Activated T-cell treated with anti-CD3 and anti-CD28 coated beads for 24 hours (primary cell): Measurements from ENCODE around the gene CDCA7L.
"Not testable (repeated sequence)": the region's sequence is repeated elsewhere in the genome, so short reads cannot be mapped to it uniquely, and the experiment has no call there.

Source experiments
- DNase-seq: peaks from one replicate; pipeline ENCODE4 v3.0.0-alpha.2; 2020; ENCODE audit warnings: low read depth

CDCA7L gene

DNA sequence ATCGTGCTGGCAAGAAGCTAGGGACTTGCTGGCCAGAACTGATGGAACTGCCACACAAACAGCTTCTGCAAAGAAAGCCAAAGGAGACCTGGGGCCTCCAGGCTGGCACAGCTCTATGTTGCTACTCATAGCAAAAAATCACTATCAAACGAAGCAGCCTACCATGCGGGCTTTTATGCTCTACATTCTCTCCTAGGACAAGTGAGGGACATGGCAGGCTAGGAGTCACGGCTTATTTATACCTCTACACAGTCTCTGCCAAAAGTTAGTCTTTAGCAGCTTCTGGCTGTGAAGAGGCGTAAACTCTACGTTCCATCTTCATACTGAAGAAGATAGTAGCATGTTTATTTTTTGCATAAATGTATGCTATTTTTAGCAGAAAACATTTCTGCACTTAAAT, 35.4 kb downstream of the CDCA7L start:
- no peak for DNase-seq

DNA sequence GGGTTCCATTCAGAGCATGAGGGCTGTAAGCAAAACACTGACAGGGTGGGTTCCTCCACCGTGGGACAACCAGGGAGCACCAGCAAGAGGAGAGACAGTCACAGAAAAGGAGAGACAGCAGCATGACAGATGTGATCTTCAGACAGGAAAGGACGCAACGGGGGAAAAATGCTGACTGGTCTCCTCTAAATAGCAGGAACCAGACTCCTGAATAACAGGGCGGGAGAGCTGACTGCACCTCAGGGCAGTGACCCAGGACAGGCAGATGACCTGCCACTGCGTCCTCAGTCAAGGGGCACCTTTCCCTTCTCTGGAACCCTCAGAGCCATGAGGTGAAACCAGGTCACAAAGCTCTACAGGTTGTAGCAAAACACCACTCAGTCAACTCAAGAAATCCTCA, 37.0 kb downstream of the CDCA7L start:
- no peak for DNase-seq

DNA sequence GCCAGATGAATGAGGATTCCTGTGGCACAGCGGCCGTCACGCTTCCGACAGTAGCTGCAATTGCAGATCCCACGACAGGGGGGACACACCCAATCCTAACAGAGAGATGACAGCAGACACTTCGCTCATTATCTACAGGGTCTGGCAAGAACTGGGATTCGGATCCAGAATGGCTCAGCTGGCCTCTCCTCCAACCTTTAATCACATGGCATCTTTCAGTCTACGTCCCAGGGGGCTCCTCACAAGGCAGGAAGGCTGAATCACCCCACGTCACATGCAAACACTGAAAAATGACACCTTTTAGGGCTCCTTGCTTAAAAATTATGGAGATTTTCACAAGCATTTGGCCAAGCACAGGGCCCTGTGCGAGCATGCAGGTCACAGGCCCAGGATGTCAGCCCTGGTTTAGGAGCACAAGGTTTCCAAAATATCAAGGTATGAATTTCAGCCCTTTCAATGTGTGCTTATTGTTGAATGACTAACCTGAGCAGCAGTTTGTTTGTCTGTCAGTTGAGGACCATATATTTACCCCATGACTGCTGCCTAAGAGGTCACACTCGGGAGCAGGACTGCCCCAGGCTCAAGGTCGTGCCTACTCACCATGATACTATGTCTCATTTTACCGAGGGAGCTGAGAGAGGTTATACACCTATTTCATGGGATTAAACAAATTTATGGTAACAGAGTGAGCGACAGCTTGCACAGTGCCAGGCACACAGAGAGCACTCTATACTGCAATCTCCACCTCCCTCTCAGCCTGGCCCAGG, 42.5 kb downstream of the CDCA7L start:
- DNase-seq: no peak

DNA sequence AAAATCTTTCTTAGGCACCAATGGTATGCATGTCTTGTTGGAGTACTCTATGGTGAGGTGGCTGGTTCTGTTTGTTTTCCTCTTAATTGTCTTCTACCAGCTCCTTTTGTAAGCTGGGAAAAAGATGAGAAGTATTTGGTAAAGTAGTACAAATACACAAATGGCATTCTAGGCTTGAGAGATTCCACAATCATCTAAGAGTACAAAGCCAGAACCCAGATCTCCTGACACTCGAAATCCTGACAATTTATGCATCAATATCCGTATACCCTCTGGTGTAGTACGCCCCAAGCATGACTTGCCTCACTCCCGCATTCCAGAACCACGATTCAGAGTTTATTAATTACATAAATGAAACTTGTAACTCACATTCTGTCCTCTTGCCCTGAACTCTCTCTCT, 43.5 kb downstream of the CDCA7L start:
- no peak for DNase-seq

GRCh38 chr7:21898265-21898930, 47.3 kb downstream of the CDCA7L start:
- DNase-seq: no peak

DNA sequence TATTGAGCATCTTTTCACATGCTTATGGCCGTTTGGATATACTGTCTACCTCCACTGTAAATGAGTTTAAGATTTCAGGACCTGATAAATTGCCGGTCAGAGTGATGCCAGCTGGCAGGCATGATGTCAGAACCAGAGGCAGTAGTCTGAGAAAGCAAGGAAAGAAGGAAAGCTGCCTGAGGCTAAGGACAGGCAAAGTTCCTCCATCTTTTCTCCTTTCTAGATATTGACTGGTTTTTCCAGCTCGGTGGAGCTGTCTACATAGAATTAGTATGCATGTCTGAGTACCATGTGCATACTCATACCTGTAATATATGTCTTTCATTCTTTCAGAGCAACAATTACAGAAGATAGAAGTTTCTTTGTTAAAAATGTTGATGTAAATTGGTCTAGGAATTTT, 52.3 kb downstream of the CDCA7L start:
- DNase-seq: no peak

DNA sequence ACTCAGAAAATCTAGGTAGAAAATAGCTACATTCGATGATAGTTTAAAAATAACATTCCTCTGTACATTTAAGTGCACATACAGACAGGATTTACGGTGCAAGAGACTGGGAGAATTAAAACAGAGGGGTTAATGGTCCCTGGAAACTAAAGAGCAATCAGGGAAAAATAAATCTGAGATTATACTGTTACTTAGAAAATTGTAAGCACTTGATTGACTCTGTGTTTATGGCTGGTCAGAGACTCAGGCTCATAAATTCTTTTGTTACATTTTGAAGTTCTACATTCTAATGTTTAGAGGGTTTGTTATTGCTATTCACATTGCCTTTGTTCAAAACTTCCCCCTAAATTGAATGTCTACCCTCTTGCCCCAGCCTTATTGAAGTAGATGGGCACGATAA, 54.4 kb downstream of the CDCA7L start:
- no peak for DNase-seq

DNA sequence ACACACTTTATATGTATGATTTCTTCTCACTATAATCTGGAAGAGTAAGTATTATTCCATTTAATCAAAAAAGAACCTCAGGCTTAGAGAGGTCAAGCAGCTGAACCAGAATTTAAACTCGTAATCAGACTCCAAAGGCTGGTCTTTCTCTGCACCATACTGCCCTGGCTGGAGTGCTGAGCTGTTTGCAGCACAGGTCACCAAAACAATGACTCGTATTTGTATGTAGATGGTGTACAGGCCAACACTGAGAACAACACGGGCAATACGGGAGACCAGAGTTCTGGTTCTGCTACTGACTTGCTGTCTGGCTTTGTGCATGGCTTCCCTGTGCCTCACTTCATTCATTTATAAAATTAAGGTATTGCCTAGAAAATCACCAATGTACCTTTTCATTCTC, 57.9 kb downstream of the CDCA7L start:
- DNase-seq: no peak

- DNase-seq: no peak
Observed at GRCh38 chr7:21887353-21887752, 58.3 kb downstream of the CDCA7L start.

- no peak for DNase-seq
Observed at GRCh38 chr7:21886396-21886795, 59.3 kb downstream of the CDCA7L start.

DNA sequence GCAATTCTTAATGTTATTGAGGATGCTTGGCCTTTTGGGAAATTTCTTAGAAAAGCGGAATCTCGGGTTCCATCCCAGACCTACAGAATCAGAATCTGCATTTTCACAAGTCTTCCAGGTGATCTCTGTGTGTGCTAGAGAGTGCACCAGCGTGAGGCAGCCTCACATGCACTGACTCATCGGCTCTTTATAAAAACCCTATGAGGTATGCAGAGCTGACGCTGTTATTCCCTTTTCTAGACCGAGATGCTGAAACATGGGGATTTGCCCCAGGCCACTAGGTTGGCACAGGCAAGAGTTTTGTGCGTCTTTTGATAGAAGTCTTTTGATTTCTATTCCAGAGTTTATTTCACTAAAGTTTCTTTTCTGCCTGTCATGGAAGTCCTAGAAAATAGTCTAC, 61.2 kb downstream of the CDCA7L start:
- no peak for DNase-seq

GRCh38 chr7:21883501-21883900, 62.2 kb downstream of the CDCA7L start:
- DNase-seq: not testable (repeated sequence)

DNA sequence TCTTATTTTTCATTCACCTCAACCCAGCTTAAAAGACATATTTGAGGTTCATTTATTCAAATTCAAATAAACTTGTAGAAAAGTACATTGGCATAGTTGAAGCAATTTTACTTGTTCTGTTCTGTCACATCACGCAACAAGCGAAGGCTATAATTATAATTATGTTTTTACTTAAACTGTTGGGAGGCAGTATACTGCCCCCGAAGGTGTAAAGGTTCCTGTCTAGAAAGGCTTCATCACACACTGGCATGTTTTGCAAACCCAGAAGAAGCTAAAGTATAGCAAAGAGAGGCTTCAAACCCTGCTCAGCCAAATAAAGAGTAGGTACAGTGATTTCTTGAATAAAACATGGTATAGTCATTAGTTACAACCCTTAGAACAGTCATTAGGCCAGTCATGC, 62.6 kb downstream of the CDCA7L start:
- no peak for DNase-seq

GRCh38 chr7:21869785-21870402, 75.8 kb downstream of the CDCA7L start:
- DNase-seq: no peak

- DNase-seq: no peak
Observed at GRCh38 chr7:21868576-21868850, 77.2 kb downstream of the CDCA7L start.

GRCh38 chr7:21867816-21868575, 77.7 kb downstream of the CDCA7L start:
- no peak for DNase-seq

DNA sequence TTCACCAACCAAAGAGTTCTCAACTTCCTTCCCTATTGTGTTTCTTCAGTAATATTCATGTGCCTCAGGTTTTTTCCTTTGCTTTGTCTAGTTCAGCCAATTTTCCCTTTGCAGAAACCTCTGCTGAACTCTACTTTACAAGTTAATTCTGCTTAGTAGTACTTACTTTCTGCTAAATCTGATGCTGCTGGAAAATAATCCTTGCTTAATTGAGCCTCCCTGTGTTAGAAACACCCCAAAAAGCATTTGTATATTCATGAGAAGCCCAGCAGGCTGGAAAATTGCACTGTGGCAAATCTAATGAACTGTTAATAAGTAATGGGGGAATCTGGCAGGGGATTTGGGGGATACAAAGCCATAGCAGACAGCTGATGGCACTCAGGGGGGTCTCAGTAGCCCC, 78.5 kb downstream of the CDCA7L start:
- no peak for DNase-seq

- DNase-seq: no peak
Observed at GRCh38 chr7:21866731-21867130, 79.0 kb downstream of the CDCA7L start.

DNA sequence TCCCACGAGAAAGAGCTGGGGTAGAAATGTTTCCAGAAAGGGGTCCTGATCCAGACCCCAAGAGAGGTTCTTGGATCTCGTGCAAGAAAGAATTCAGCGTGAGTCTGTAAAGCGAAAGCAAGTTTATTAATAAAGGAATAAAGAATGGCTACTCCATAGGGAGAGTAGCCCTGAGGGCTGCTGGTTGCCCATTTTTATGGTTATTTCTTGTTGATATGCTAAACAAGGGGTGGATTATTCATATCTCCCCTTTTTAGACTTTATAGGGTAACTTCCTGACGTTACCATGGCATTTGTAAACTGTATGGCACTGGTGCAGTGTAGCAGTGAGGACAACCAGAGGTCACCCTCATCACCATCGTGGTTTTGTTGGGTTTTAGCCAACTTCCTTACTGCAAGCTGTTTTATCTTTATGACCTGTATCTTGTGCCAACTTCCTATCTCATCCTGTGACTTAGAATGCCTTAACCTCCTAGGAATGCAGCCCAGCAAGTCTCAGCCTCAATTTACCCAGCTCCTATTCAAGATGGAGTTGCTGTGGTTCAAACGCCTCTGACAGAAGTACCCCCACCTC, 80.0 kb downstream of the CDCA7L start:
- DNase-seq: not testable (repeated sequence)

DNA sequence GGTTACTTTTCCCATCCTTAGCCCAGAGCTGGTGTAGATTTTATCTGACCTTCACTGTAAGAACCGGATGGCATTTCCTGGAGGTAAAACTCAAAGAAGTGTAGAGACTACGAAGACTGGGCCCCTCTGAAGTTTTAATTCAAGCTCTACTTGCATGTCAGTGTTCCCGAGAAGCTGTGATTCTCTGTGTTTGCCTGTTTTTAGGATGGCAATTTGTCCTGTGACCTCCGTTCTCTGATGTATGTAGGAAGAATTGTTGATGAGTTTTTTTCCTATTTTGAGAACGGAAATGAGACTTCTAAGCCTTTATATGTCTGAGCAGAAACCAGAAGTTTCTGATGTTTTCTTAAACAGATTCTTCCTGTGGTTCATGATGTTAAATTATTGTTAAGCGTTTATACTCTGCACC, 94.1 kb downstream of the CDCA7L start:
- DNase-seq: no peak
